Skeletal muscle cell (primary cell): Measurements from ENCODE around the gene GSK3B.
"Not testable (repeated sequence)": the region's sequence is repeated elsewhere in the genome, so short reads cannot be mapped to it uniquely, and the experiment has no call there.

ENCODE experiments used
- DNase-seq: peaks from one replicate; pipeline ENCODE4 v3.0.0-alpha.2; 2010; ENCODE audit warnings: low read depth
- H3K4me3 ChIP-seq: 2 replicates; pipeline ENCODE4 v1.5.1; 2011; ENCODE audit warnings: low read depth, mild to moderate bottlenecking, control low read depth, low read length, moderate library complexity

Gene GSK3B

GRCh38 chr3:120062474-120062873 lies 31.8 kb downstream of the GSK3B start:
- no peak for DNase-seq
- H3K4me3 ChIP-seq = no peak overlapping the region

GRCh38 chr3:120059081-120059864 lies 35.0 kb downstream of the GSK3B start:
- H3K4me3 ChIP-seq = no peak overlapping the region
- no peak for DNase-seq

GRCh38 chr3:120057626-120058025 lies 36.6 kb downstream of the GSK3B start:
- no peak for DNase-seq
- H3K4me3 ChIP-seq = no peak overlapping the region

GRCh38 chr3:120057029-120057428 lies 37.2 kb downstream of the GSK3B start:
- no peak for DNase-seq
- no peak overlapping the region for H3K4me3 ChIP-seq

GRCh38 chr3:120053647-120054046 lies 40.6 kb downstream of the GSK3B start:
- H3K4me3 ChIP-seq, DNase-seq: not testable (repeated sequence)

GRCh38 chr3:120052677-120053076 lies 41.6 kb downstream of the GSK3B start:
- H3K4me3 ChIP-seq = no peak overlapping the region
- DNase-seq = no peak

GRCh38 chr3:120052225-120052624 lies 42.0 kb downstream of the GSK3B start:
- DNase-seq = no peak
- no peak overlapping the region for H3K4me3 ChIP-seq

GRCh38 chr3:120051570-120051969 lies 42.7 kb downstream of the GSK3B start:
- not testable (repeated sequence) for DNase-seq

GRCh38 chr3:120049881-120050539 lies 44.2 kb downstream of the GSK3B start:
- no peak overlapping the region for H3K4me3 ChIP-seq
- no peak for DNase-seq

More at GRCh38 chr3:120051570-120051969, 42.7 kb downstream of the GSK3B start:
- not testable (repeated sequence) for H3K4me3 ChIP-seq

GRCh38 chr3:120049072-120049471 lies 45.2 kb downstream of the GSK3B start:
- H3K4me3 ChIP-seq = no peak overlapping the region
- no peak for DNase-seq

GRCh38 chr3:120048355-120049041 lies 45.7 kb downstream of the GSK3B start:
- no peak overlapping the region for H3K4me3 ChIP-seq
- DNase-seq = no peak

GRCh38 chr3:120047686-120048085 lies 46.6 kb downstream of the GSK3B start:
- H3K4me3 ChIP-seq = no peak overlapping the region
- DNase-seq = no peak

GRCh38 chr3:120040813-120041377 lies 53.4 kb downstream of the GSK3B start:
- H3K4me3 ChIP-seq = no peak overlapping the region
- DNase-seq = no peak

- no peak overlapping the region for H3K4me3 ChIP-seq
- no peak for DNase-seq
These were observed 54.3 kb downstream of the GSK3B start for GRCh38 chr3:120039642-120040610.

- no peak overlapping the region for H3K4me3 ChIP-seq
- no peak for DNase-seq
These were observed 60.7 kb downstream of the GSK3B start for GRCh38 chr3:120033596-120033995.

- no peak overlapping the region for H3K4me3 ChIP-seq
- no peak for DNase-seq
These were observed 62.7 kb downstream of the GSK3B start for GRCh38 chr3:120031561-120031960.

GRCh38 chr3:120029749-120030148 lies 64.5 kb downstream of the GSK3B start:
- no peak overlapping the region for H3K4me3 ChIP-seq
- peak; percentile 27 for DNase-seq

- H3K4me3 ChIP-seq = no peak overlapping the region
- DNase-seq = no peak
These were observed 65.8 kb downstream of the GSK3B start for GRCh38 chr3:120028271-120029047.
